ENCODE results near the gene TNS3. TPM values are rescaled to one million over a fixed set of nuclear protein-coding genes. Genes with fewer than 3 reads are reported as not detected.

TNS3 gene
- total and polyA plus RNA-seq, 9 donors = 20.2 to 49.1 (median 29.7) TPM

- H3K9me3 ChIP-seq (replicated peaks; ENCODE audit: control insufficient read depth, low read depth, low read length) = peaks cover 6% of the 10 kb centered on the region
- 84% methylated on average over 22 of the region's 27 CpGs for WGBS (ENCODE audit: insufficient coverage)
- H3K4me3 ChIP-seq (ENCODE audit: low read length) = no peak overlapping the region
- no peak for DNase-seq
- peaks cover 44% of the 10 kb centered on the region for H3K36me3 ChIP-seq (ENCODE audit: control insufficient read depth, insufficient read depth, low read length)
- no peaks in the 10 kb centered on the region for H3K27me3 ChIP-seq (ENCODE audit: control insufficient read depth, insufficient read depth, low read length)
- H3K27ac ChIP-seq (ENCODE audit: low read length) = no peak overlapping the region
- no peaks in the 10 kb centered on the region for H3K4me1 ChIP-seq (ENCODE audit: control insufficient read depth, insufficient read depth, low read length)
Observed at GRCh38 chr7:47304727-47305719, 276.9 kb downstream of the TNS3 start.

- Histone ChIP-seq H3K36me3 (ENCODE audit: control insufficient read depth, insufficient read depth, low read length) (peaks cover 39% of the 10 kb centered on the region), H3K27ac (ENCODE audit: low read length) (no peak overlapping the region), H3K4me3 (ENCODE audit: low read length) (no peak overlapping the region), H3K27me3 (ENCODE audit: control insufficient read depth, insufficient read depth, low read length) (no peaks in the 10 kb centered on the region), H3K9me3 (replicated peaks; ENCODE audit: control insufficient read depth, low read depth, low read length) (peaks cover 4% of the 10 kb centered on the region), H3K4me1 (ENCODE audit: control insufficient read depth, insufficient read depth, low read length) (no peaks in the 10 kb centered on the region)
- 85% methylated on average over 15 of the region's 22 CpGs for WGBS (ENCODE audit: insufficient coverage)
- no peak for DNase-seq
Observed at GRCh38 chr7:47303695-47304453, 278.0 kb downstream of the TNS3 start.

- Histone ChIP-seq H3K27me3 (ENCODE audit: control insufficient read depth, insufficient read depth, low read length) (no peaks in the 10 kb centered on the region), H3K36me3 (ENCODE audit: control insufficient read depth, insufficient read depth, low read length) (peaks cover 35% of the 10 kb centered on the region), H3K4me3 (ENCODE audit: low read length) (no peak overlapping the region), H3K9me3 (replicated peaks; ENCODE audit: control insufficient read depth, low read depth, low read length) (no peaks in the 10 kb centered on the region), H3K27ac (ENCODE audit: low read length) (no peak overlapping the region), H3K4me1 (ENCODE audit: control insufficient read depth, insufficient read depth, low read length) (no peaks in the 10 kb centered on the region)
- 91% methylated on average over 27 of the region's 30 CpGs for WGBS (ENCODE audit: insufficient coverage)
- DNase-seq = no peak
Observed at GRCh38 chr7:47303014-47303694, 278.8 kb downstream of the TNS3 start.

- no peak overlapping the region for H3K4me3 ChIP-seq (ENCODE audit: low read length)
- DNase-seq = no peak
- WGBS (ENCODE audit: insufficient coverage) = 41% methylated on average over 2 of the region's 3 CpGs
- H3K36me3 ChIP-seq (ENCODE audit: control insufficient read depth, insufficient read depth, low read length) = peaks cover 37% of the 10 kb centered on the region
- H3K4me1 ChIP-seq (ENCODE audit: control insufficient read depth, insufficient read depth, low read length) = no peaks in the 10 kb centered on the region
- no peaks in the 10 kb centered on the region for H3K27me3 ChIP-seq (ENCODE audit: control insufficient read depth, insufficient read depth, low read length)
- no peaks in the 10 kb centered on the region for H3K9me3 ChIP-seq (replicated peaks; ENCODE audit: control insufficient read depth, low read depth, low read length)
- no peak overlapping the region for H3K27ac ChIP-seq (ENCODE audit: low read length)
Observed at GRCh38 chr7:47302560-47302959, 279.4 kb downstream of the TNS3 start.

DNA sequence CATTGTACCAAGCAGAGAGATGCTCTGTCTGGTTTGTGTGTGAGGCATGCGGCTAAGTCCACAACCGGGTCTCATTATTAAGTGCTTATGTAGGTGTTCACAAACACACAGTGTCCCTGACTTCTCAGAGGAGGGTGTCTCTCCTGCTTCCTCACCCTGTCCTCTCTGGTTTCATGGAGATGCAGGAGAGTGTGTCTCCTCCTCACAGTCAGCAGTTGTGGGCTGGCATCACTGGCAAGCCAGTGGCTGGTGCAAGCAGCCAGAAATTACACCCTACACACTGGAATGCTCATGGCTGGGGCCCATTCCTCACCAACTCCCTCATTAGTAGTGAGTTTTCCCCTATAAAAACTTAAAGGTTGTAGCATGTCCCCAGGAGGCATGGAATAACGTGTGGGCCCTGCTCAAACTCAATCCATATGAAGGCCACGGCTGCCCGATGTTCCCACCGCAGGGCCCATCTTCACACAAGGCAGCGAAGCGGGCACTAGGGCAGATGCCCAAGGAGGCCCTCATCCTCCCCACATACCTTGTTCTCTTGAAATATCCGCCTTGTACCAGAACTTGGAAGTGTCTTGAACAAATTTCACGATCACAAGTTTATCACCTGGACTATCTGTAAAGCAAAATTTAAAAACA, 280.1 kb downstream of the TNS3 start:
- Histone ChIP-seq H3K27me3 (ENCODE audit: control insufficient read depth, insufficient read depth, low read length) (no peaks in the 10 kb centered on the region), H3K4me3 (ENCODE audit: low read length) (no peak overlapping the region), H3K9me3 (replicated peaks; ENCODE audit: control insufficient read depth, low read depth, low read length) (no peaks in the 10 kb centered on the region), H3K27ac (ENCODE audit: low read length) (no peak overlapping the region), H3K4me1 (ENCODE audit: control insufficient read depth, insufficient read depth, low read length) (no peaks in the 10 kb centered on the region), H3K36me3 (ENCODE audit: control insufficient read depth, insufficient read depth, low read length) (peaks cover 44% of the 10 kb centered on the region)
- WGBS (ENCODE audit: insufficient coverage) = 93% methylated on average over 5 of the region's 10 CpGs
- no peak for DNase-seq

DNA sequence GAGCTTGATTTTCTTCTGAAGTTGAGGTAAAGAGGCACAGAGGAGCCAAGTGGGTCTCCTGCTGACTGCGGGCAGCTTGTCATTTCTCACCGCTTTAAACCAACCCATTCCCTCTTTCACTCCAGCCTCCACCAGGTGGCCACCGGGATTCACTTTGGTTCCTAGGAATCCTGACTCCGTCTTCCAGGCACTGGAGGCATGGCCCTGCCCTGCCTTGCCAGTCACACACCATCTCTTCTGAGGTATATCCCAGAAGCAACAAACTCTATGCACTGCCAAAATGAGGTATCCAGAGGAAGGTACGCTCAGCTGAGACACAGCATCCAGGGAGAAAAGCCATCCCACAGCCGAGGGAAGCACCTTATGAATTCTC, 280.8 kb downstream of the TNS3 start:
- Histone ChIP-seq H3K27ac (ENCODE audit: low read length) (no peak overlapping the region), H3K4me1 (ENCODE audit: control insufficient read depth, insufficient read depth, low read length) (no peaks in the 10 kb centered on the region), H3K4me3 (ENCODE audit: low read length) (no peak overlapping the region), H3K36me3 (ENCODE audit: control insufficient read depth, insufficient read depth, low read length) (peaks cover 48% of the 10 kb centered on the region), H3K9me3 (replicated peaks; ENCODE audit: control insufficient read depth, low read depth, low read length) (no peaks in the 10 kb centered on the region), H3K27me3 (ENCODE audit: control insufficient read depth, insufficient read depth, low read length) (no peaks in the 10 kb centered on the region)
- no peak for DNase-seq
- WGBS (ENCODE audit: insufficient coverage) = 74% methylated on average over 4 of the region's 6 CpGs

DNA sequence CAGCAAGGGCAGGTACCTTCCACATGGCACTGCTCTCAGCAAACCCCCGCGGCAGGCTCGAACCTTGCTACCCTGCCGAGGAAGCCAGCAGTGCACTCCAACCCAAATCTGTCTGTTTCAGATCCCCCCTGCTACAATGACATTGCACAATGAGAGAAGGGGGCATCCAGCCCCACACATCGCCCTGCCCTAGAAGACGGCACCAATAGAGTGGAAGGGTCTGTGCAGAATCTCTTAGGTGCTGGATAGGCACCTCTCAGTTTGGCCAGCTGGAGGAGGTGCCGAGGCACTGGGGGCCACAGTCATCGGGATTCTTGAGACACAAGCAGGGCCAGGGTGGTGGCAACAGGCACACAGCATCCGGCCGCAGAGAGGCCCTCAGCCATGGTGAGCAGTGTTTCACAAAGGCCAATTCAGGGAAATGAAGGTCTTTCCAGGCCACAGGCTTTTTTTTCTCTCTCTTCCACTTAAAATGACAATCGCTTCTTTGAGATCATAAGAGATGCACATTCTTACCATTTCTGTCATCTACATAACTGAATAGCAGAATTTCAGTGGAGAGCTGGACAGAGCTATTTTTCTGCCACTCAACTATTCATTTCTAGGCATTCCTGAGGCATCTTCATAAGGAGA, 281.3 kb downstream of the TNS3 start:
- no peak overlapping the region for H3K27ac ChIP-seq (ENCODE audit: low read length)
- WGBS (ENCODE audit: insufficient coverage) = 89% methylated on average over 10 of the region's 11 CpGs
- DNase-seq = no peak
- H3K36me3 ChIP-seq (ENCODE audit: control insufficient read depth, insufficient read depth, low read length) = peaks cover 50% of the 10 kb centered on the region
- H3K4me3 ChIP-seq (ENCODE audit: low read length) = no peak overlapping the region
- no peaks in the 10 kb centered on the region for H3K4me1 ChIP-seq (ENCODE audit: control insufficient read depth, insufficient read depth, low read length)
- H3K9me3 ChIP-seq (replicated peaks; ENCODE audit: control insufficient read depth, low read depth, low read length) = no peaks in the 10 kb centered on the region
- H3K27me3 ChIP-seq (ENCODE audit: control insufficient read depth, insufficient read depth, low read length) = no peaks in the 10 kb centered on the region

DNA sequence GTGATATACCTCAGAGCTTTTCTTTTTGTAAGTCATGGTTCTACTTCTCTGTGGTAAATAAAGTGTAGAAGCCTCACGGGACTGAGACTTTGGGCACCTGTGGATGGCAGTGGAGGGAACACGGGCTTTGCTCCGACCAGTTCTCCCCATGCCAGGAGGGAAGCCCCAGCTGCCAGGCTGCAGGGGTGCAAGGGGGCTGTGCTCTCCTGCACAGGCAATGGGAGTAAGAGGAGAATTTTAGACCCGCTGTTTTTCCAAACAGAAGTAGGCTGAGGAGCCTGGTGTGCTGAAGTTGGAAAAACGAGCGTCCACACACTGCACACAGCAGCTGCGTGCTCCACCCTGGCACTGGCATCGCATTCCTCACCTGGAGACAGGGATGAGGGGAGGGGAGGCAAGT, 282.4 kb downstream of the TNS3 start:
- no peak overlapping the region for H3K4me3 ChIP-seq (ENCODE audit: low read length)
- 85% methylated on average over 8 of the region's 8 CpGs for WGBS (ENCODE audit: insufficient coverage)

GRCh38 chr7:47298636-47299035, 283.3 kb downstream of the TNS3 start:
- H3K36me3 ChIP-seq (ENCODE audit: control insufficient read depth, insufficient read depth, low read length) = peaks cover 55% of the 10 kb centered on the region
- DNase-seq = no peak
- H3K27ac ChIP-seq (ENCODE audit: low read length) = no peak overlapping the region
- peaks cover 4% of the 10 kb centered on the region for H3K4me1 ChIP-seq (ENCODE audit: control insufficient read depth, insufficient read depth, low read length)
- WGBS (ENCODE audit: insufficient coverage) = 82% methylated on average over 10 of the region's 12 CpGs
- H3K9me3 ChIP-seq (replicated peaks; ENCODE audit: control insufficient read depth, low read depth, low read length) = no peaks in the 10 kb centered on the region
- no peak overlapping the region for H3K4me3 ChIP-seq (ENCODE audit: low read length)
- no peaks in the 10 kb centered on the region for H3K27me3 ChIP-seq (ENCODE audit: control insufficient read depth, insufficient read depth, low read length)

More for the DNA sequence above, 282.4 kb downstream of the TNS3 start:
- no peak overlapping the region for H3K27ac ChIP-seq (ENCODE audit: low read length)
- H3K27me3 ChIP-seq (ENCODE audit: control insufficient read depth, insufficient read depth, low read length) = no peaks in the 10 kb centered on the region
- peaks cover under 1% of the 10 kb centered on the region for H3K4me1 ChIP-seq (ENCODE audit: control insufficient read depth, insufficient read depth, low read length)
- peaks cover 56% of the 10 kb centered on the region for H3K36me3 ChIP-seq (ENCODE audit: control insufficient read depth, insufficient read depth, low read length)
- H3K9me3 ChIP-seq (replicated peaks; ENCODE audit: control insufficient read depth, low read depth, low read length) = no peaks in the 10 kb centered on the region
- no peak for DNase-seq
